HG02938 (cell line): ENCODE measurements around the gene TESK1.
"Not testable (repeated sequence)": the region's sequence is repeated elsewhere in the genome, so short reads cannot be mapped to it uniquely, and the experiment has no call there.

Experiments
- ATAC-seq: cut with Tn5 transposase; IDR thresholded peaks from one replicate; pipeline ENCODE4 v1.9.1; 2021; ENCODE audit warnings: mild to moderate bottlenecking, moderate library complexity; ENCODE audit not compliant: unreplicated experiment

Gene TESK1

GRCh38 chr9:35612066-35612465, 7.0 kb downstream of the TESK1 start:
- not testable (repeated sequence) for ATAC-seq

- no peak for ATAC-seq
Measured at GRCh38 chr9:35612843-35613242, 7.8 kb downstream of the TESK1 start.

GRCh38 chr9:35615981-35616680, 11.1 kb downstream of the TESK1 start:
- ATAC-seq: no peak

- ATAC-seq: no peak
Measured at GRCh38 chr9:35616681-35617459, 11.8 kb downstream of the TESK1 start.

GRCh38 chr9:35617548-35617947, 12.5 kb downstream of the TESK1 start:
- ATAC-seq: no peak

GRCh38 chr9:35618325-35618727, 13.3 kb downstream of the TESK1 start, which contains the start of gene CD72:
CD72 (minus strand) TSS chr9:35618413; CDS start chr9:35618303, 110 bp downstream.
- ATAC-seq: no peak

- peak; percentile 31 for ATAC-seq
Measured at GRCh38 chr9:35618854-35619799, 14.1 kb downstream of the TESK1 start.

GRCh38 chr9:35619800-35620158, 14.7 kb downstream of the TESK1 start:
- peak; percentile 58 for ATAC-seq

- ATAC-seq: no peak
Measured at GRCh38 chr9:35627575-35627974, 22.5 kb downstream of the TESK1 start.

GRCh38 chr9:35628389-35628991, 23.4 kb downstream of the TESK1 start:
- no peak for ATAC-seq

GRCh38 chr9:35629597-35629996, 24.5 kb downstream of the TESK1 start:
- ATAC-seq: no peak

GRCh38 chr9:35635730-35636129, 30.7 kb downstream of the TESK1 start:
- ATAC-seq: no peak

GRCh38 chr9:35636135-35636876, 31.2 kb downstream of the TESK1 start:
- no peak for ATAC-seq

GRCh38 chr9:35636877-35637246, 31.8 kb downstream of the TESK1 start:
- ATAC-seq: not testable (repeated sequence)

GRCh38 chr9:35637427-35637955, 32.4 kb downstream of the TESK1 start:
- not testable (repeated sequence) for ATAC-seq

- ATAC-seq: not testable (repeated sequence)
Measured at GRCh38 chr9:35638751-35639150, 33.7 kb downstream of the TESK1 start.

- not testable (repeated sequence) for ATAC-seq
Measured at GRCh38 chr9:35639225-35639624, 34.2 kb downstream of the TESK1 start.

- ATAC-seq: no peak
Measured at GRCh38 chr9:35639631-35640030, 34.6 kb downstream of the TESK1 start.

- not testable (repeated sequence) for ATAC-seq
Measured at GRCh38 chr9:35640431-35640830, 35.4 kb downstream of the TESK1 start.

GRCh38 chr9:35641478-35641877, 36.4 kb downstream of the TESK1 start:
- not testable (repeated sequence) for ATAC-seq
